ENCODE results near the gene TMEM181.

DNA sequence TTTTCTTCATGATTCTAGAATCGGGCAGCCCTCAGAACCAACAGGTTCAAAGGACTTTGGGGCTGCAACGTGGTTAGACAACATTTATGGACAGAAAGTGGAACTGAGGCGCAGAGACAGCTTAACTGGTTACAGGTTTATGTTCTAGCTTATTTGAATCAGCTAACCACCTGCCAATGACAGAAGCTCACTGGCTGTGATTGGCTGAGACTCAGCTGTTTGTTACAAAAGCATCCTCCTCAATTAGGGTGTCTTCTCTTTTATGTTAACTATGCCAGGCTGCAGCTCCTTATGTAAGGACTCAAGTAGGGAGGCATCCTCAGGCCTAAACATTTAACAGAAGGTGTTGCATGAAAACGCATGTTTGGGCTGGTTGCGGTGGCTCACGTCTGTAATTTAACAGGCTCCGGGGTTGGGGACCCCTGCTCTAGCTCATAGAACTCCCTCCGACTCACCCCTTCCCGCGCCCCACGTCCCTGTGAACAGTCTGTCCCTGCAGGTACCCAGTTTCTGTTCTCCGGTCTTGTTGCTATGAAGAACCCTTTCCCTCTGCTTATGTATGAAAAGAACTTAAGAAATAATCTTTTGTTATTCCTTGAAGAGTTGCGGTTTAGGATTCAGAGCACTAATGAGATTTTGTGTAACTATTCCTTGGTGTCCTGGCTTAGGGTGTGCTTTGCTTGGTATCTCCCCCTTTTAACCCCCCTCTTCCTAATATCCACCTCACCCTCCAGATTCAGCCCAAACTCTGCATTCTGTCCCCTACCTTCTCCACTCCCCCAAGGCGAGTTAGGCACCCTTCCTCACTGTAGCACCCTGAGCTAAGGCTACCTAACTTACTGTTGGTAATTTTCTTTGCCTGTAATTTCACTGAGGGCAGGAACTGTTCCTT is 1.2 kb upstream of the TMEM181 start:
- TF ChIP-seq, protein P1, sequence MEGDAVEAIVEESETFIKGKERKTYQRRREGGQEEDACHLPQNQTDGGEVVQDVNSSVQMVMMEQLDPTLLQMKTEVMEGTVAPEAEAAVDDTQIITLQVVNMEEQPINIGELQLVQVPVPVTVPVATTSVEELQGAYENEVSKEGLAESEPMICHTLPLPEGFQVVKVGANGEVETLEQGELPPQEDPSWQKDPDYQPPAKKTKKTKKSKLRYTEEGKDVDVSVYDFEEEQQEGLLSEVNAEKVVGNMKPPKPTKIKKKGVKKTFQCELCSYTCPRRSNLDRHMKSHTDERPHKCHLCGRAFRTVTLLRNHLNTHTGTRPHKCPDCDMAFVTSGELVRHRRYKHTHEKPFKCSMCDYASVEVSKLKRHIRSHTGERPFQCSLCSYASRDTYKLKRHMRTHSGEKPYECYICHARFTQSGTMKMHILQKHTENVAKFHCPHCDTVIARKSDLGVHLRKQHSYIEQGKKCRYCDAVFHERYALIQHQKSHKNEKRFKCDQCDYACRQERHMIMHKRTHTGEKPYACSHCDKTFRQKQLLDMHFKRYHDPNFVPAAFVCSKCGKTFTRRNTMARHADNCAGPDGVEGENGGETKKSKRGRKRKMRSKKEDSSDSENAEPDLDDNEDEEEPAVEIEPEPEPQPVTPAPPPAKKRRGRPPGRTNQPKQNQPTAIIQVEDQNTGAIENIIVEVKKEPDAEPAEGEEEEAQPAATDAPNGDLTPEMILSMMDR (IDR thresholded peaks at IDR 0.05; ENCODE audit: low read depth, low read length) = no peak
- TF ChIP-seq EZH2phosphoT487 (IDR thresholded peaks at IDR 0.05; ENCODE audit: low read depth) = no peak

Data from OCI-LY3 (cell line).